Measurements from ENCODE around the gene LRRC59. TPM values are rescaled to one million over a fixed set of nuclear protein-coding genes. Genes with fewer than 3 reads are reported as not detected.

The LRRC59 gene
- total RNA-seq, 1 donor from 2014 or later: 75.3 TPM

- Mint-ChIP-seq H3K27ac (peak overlapping the region; percentile 95), H3K4me3 (peak overlapping the region; percentile 91), H3K36me3 (peaks cover 6% of the 10 kb centered on the region), H3K4me1 (ENCODE audit: unreplicated experiment) (peaks cover 51% of the 10 kb centered on the region), H3K27me3 (no peaks in the 10 kb centered on the region), H3K9me3 (peaks cover 5% of the 10 kb centered on the region)
- DNase-seq (ENCODE audit: extremely low spot score, unreplicated experiment): no peak
- no peak for TF ChIP-seq CTCF (conservative IDR thresholded peaks at IDR 0.05)
These were observed 29.1 kb upstream of the LRRC59 start for GRCh38 chr17:50426472-50426782.

GRCh38 chr17:50425682-50426471, 28.6 kb upstream of the LRRC59 start, which contains the start of gene ACSF2:
ACSF2 (plus strand) TSS chr17:50426218; CDS start chr17:50426262, 44 bp downstream.
- Mint-ChIP-seq H3K9me3 (no peaks in the 10 kb centered on the region), H3K27me3 (no peaks in the 10 kb centered on the region), H3K27ac (peak within 1 kb of the TSS; percentile 95), H3K4me3 (peak within 1 kb of the TSS; percentile 91), H3K36me3 (peaks cover under 1% of the 10 kb centered on the region), H3K4me1 (ENCODE audit: unreplicated experiment) (peaks cover 46% of the 10 kb centered on the region)
- TF ChIP-seq CTCF (conservative IDR thresholded peaks at IDR 0.05): no peak
- DNase-seq (ENCODE audit: extremely low spot score, unreplicated experiment): peak; percentile 74

- Mint-ChIP-seq H3K4me1 (ENCODE audit: unreplicated experiment) (peaks cover 44% of the 10 kb centered on the region), H3K9me3 (no peaks in the 10 kb centered on the region), H3K27me3 (no peaks in the 10 kb centered on the region), H3K4me3 (peak overlapping the region; percentile 87), H3K36me3 (no peaks in the 10 kb centered on the region), H3K27ac (peak overlapping the region; percentile 62)
- no peak for TF ChIP-seq CTCF (conservative IDR thresholded peaks at IDR 0.05)
- DNase-seq (ENCODE audit: extremely low spot score, unreplicated experiment): no peak
These were observed 27.8 kb upstream of the LRRC59 start for GRCh38 chr17:50424996-50425681.

- H3K27me3 Mint-ChIP-seq: no peaks in the 10 kb centered on the region
- DNase-seq (ENCODE audit: extremely low spot score, unreplicated experiment): no peak
- no peaks in the 10 kb centered on the region for H3K36me3 Mint-ChIP-seq
- H3K27ac Mint-ChIP-seq: peak overlapping the region; percentile 88
- H3K4me1 Mint-ChIP-seq (ENCODE audit: unreplicated experiment): peaks cover 39% of the 10 kb centered on the region
- TF ChIP-seq CTCF (conservative IDR thresholded peaks at IDR 0.05): no peak
- H3K9me3 Mint-ChIP-seq: no peaks in the 10 kb centered on the region
- peak overlapping the region; percentile 68 for H3K4me3 Mint-ChIP-seq
These were observed 27.1 kb upstream of the LRRC59 start for GRCh38 chr17:50424246-50424995.

GRCh38 chr17:50423553-50424159, 26.3 kb upstream of the LRRC59 start:
- no peaks in the 10 kb centered on the region for H3K27me3 Mint-ChIP-seq
- TF ChIP-seq CTCF (conservative IDR thresholded peaks at IDR 0.05): no peak
- H3K4me3 Mint-ChIP-seq: peak overlapping the region; percentile 68
- peak overlapping the region; percentile 88 for H3K27ac Mint-ChIP-seq
- peaks cover 7% of the 10 kb centered on the region for H3K9me3 Mint-ChIP-seq
- peaks cover 38% of the 10 kb centered on the region for H3K4me1 Mint-ChIP-seq (ENCODE audit: unreplicated experiment)
- DNase-seq (ENCODE audit: extremely low spot score, unreplicated experiment): no peak
- peaks cover 5% of the 10 kb centered on the region for H3K36me3 Mint-ChIP-seq
